BLaER1 treated with 17β-estradiol and CSF1 and Interleukin-3, amounts not matched to agents 10 nM and 100 nM (cell line): ENCODE measurements around the gene GCHFR.

Source experiments
- H3K27ac ChIP-seq, 11 experiments: shearing (Covaris generic); formaldehyde crosslinking; 2 replicates each; pipeline ENCODE4 v1.8.1; 2022
- H3K27me3 ChIP-seq, 11 experiments: shearing (Covaris generic); formaldehyde crosslinking; 2 replicates each; pipeline ENCODE4 v1.8.1; 2022
- H3K36me3 ChIP-seq, 11 experiments: shearing (Covaris generic); formaldehyde crosslinking; 2 replicates each; pipeline ENCODE4 v1.8.1; 2022
- H3K4me1 ChIP-seq, 10 experiments: shearing (Covaris generic); formaldehyde crosslinking; 2 replicates each; pipeline ENCODE4 v1.8.1; 2022
- H3K4me2 ChIP-seq, 11 experiments: shearing (Covaris generic); formaldehyde crosslinking; 2 replicates each; pipeline ENCODE4 v1.8.1; 2022
- H3K4me3 ChIP-seq, 10 experiments: shearing (Covaris generic); formaldehyde crosslinking; 2 replicates each; pipeline ENCODE4 v1.8.1; 2022
- H3K9ac ChIP-seq, 11 experiments: shearing (Covaris generic); formaldehyde crosslinking; 2 replicates each; pipeline ENCODE4 v1.8.1; 2022
- H3K9me3 ChIP-seq, 11 experiments: shearing (Covaris generic); formaldehyde crosslinking; replicated peaks in 1 of 11; 2 replicates each; pipeline ENCODE4 v1.8.1; 2022
- H4K20me1 ChIP-seq, 11 experiments: shearing (Covaris generic); formaldehyde crosslinking; 2 replicates each; pipeline ENCODE4 v1.8.1; 2022
- Cebpa-rat ChIP-seq, 11 experiments: shearing (Covaris generic); IDR thresholded peaks; 2 replicates each; pipeline ENCODE4 v1.8.1; 2022

GCHFR gene

GRCh38 chr15:40787991-40788390, 24.1 kb downstream of the GCHFR start:
- Histone ChIP-seq H3K9ac (peak overlapping the region in 10 of 11 experiments; percentile 12 to 60 (median 44); a peak in 14 of 22 replicates), H3K36me3 (peaks cover 4 to 43% (median 16%) of the 10 kb centered on the region in 11 experiments; a peak in 13 of 22 replicates), H3K9me3 (no peaks in the 10 kb centered on the region), H3K27ac (peak overlapping the region in 8 of 11 experiments; percentile 32 to 74 (median 52); a peak in 15 of 22 replicates), H3K4me1 (peaks cover 38 to 60% (median 50%) of the 10 kb centered on the region in 10 experiments), H3K4me2 (peak overlapping the region; percentile 58 to 92 (median 79)), H4K20me1 (peaks cover 18 to 94% (median 54%) of the 10 kb centered on the region in 11 experiments; a peak in 19 of 22 replicates), H3K4me3 (no peak overlapping the region), H3K27me3 (no peaks in the 10 kb centered on the region)
- no peak for TF ChIP-seq Cebpa-rat (IDR thresholded peaks at IDR 0.05)

- no peak for TF ChIP-seq Cebpa-rat (IDR thresholded peaks at IDR 0.05)
- peak overlapping the region in 8 of 11 experiments; percentile 2 to 57 (median 39); a peak in 13 of 22 replicates for H3K27ac ChIP-seq
These were observed 25.3 kb downstream of the GCHFR start for GRCh38 chr15:40789119-40789518.

GRCh38 chr15:40789999-40790398, 26.1 kb downstream of the GCHFR start:
- Histone ChIP-seq H3K36me3 (peaks cover 4 to 37% (median 12%) of the 10 kb centered on the region in 11 experiments; a peak in 13 of 22 replicates), H3K27ac (peak overlapping the region in 2 of 11 experiments; percentile 56 to 57; a peak in 3 of 22 replicates), H3K4me2 (peak overlapping the region in 10 of 11 experiments; percentile 46 to 92 (median 72); a peak in 16 of 22 replicates), H3K9ac (peak overlapping the region in 2 of 11 experiments; percentile 11 to 44; a peak in 2 of 22 replicates), H4K20me1 (peaks cover 14 to 88% (median 49%) of the 10 kb centered on the region in 11 experiments; a peak in 19 of 22 replicates), H3K9me3 (no peaks in the 10 kb centered on the region), H3K4me1 (peaks cover 39 to 79% (median 57%) of the 10 kb centered on the region in 10 experiments), H3K4me3 (no peak overlapping the region), H3K27me3 (no peaks in the 10 kb centered on the region)
- no peak for TF ChIP-seq Cebpa-rat (IDR thresholded peaks at IDR 0.05)

More at GRCh38 chr15:40789119-40789518, 25.3 kb downstream of the GCHFR start:
- peaks cover 38 to 70% (median 52%) of the 10 kb centered on the region in 10 experiments for H3K4me1 ChIP-seq
- no peaks in the 10 kb centered on the region for H3K27me3 ChIP-seq
- peak overlapping the region; percentile 46 to 92 (median 72) for H3K4me2 ChIP-seq
- peak overlapping the region in 5 of 11 experiments; percentile 11 to 47 (median 35); a peak in 10 of 22 replicates for H3K9ac ChIP-seq
- H3K36me3 ChIP-seq, result peaks cover 4 to 44% (median 16%) of the 10 kb centered on the region in 11 experiments; a peak in 13 of 22 replicates
- H3K9me3 ChIP-seq, result no peaks in the 10 kb centered on the region
- H4K20me1 ChIP-seq, result peaks cover 14 to 94% (median 56%) of the 10 kb centered on the region in 11 experiments; a peak in 19 of 22 replicates
- H3K4me3 ChIP-seq, result no peak overlapping the region

GRCh38 chr15:40790718-40791117, 26.9 kb downstream of the GCHFR start:
- peak overlapping the region in 2 of 11 experiments; percentile 6 to 44; a peak in 2 of 22 replicates for H3K27ac ChIP-seq
- H3K4me1 ChIP-seq, result peaks cover 43 to 82% (median 63%) of the 10 kb centered on the region in 10 experiments
- H3K4me2 ChIP-seq, result no peak overlapping the region
- no peaks in the 10 kb centered on the region for H3K9me3 ChIP-seq
- H3K36me3 ChIP-seq, result peaks cover 4 to 37% (median 12%) of the 10 kb centered on the region in 11 experiments; a peak in 13 of 22 replicates
- no peak for TF ChIP-seq Cebpa-rat (IDR thresholded peaks at IDR 0.05)
- H4K20me1 ChIP-seq, result peaks cover 13 to 81% (median 41%) of the 10 kb centered on the region in 11 experiments; a peak in 19 of 22 replicates
- no peaks in the 10 kb centered on the region for H3K27me3 ChIP-seq
- H3K9ac ChIP-seq, result no peak overlapping the region
- H3K4me3 ChIP-seq, result no peak overlapping the region

GRCh38 chr15:40792394-40792793, 28.5 kb downstream of the GCHFR start:
- Histone ChIP-seq H3K4me2 (no peak overlapping the region), H3K27ac (no peak overlapping the region), H3K27me3 (no peaks in the 10 kb centered on the region), H3K36me3 (peaks cover 4 to 37% (median 12%) of the 10 kb centered on the region in 11 experiments; a peak in 13 of 22 replicates), H4K20me1 (peaks cover 7 to 77% (median 32%) of the 10 kb centered on the region in 11 experiments; a peak in 17 of 22 replicates), H3K9me3 (no peaks in the 10 kb centered on the region), H3K4me1 (peaks cover 30 to 81% (median 59%) of the 10 kb centered on the region in 10 experiments), H3K9ac (no peak overlapping the region), H3K4me3 (no peak overlapping the region)
- no peak for TF ChIP-seq Cebpa-rat (IDR thresholded peaks at IDR 0.05)

- Histone ChIP-seq H3K4me3 (no peak overlapping the region), H3K9ac (no peak overlapping the region)
- no peak for TF ChIP-seq Cebpa-rat (IDR thresholded peaks at IDR 0.05)
These were observed 29.5 kb downstream of the GCHFR start for GRCh38 chr15:40793216-40793989.

GRCh38 chr15:40796041-40796440, 32.2 kb downstream of the GCHFR start:
- TF ChIP-seq Cebpa-rat (IDR thresholded peaks at IDR 0.05), result no peak
- no peak overlapping the region for H3K4me3 ChIP-seq
- H3K9ac ChIP-seq, result no peak overlapping the region
- H3K4me2 ChIP-seq, result peak overlapping the region in 4 of 11 experiments; percentile 62 to 84 (median 74); a peak in 7 of 22 replicates
- H3K36me3 ChIP-seq, result peaks cover 4 to 40% (median 20%) of the 10 kb centered on the region in 11 experiments; a peak in 15 of 22 replicates
- H3K27me3 ChIP-seq, result no peaks in the 10 kb centered on the region
- peaks cover 6 to 52% (median 34%) of the 10 kb centered on the region in 10 experiments; a peak in 18 of 20 replicates for H3K4me1 ChIP-seq
- peak overlapping the region in 2 of 11 experiments; percentile 41 to 54; a peak in 2 of 22 replicates for H3K27ac ChIP-seq
- peaks cover 0 to 61% (median 16%) of the 10 kb centered on the region in 11 experiments; a peak in 10 of 22 replicates for H4K20me1 ChIP-seq
- no peaks in the 10 kb centered on the region for H3K9me3 ChIP-seq

More at GRCh38 chr15:40793216-40793989, 29.5 kb downstream of the GCHFR start:
- Histone ChIP-seq H3K9me3 (no peaks in the 10 kb centered on the region), H3K27ac (peak overlapping the region in 2 of 11 experiments; percentile 2 to 13; a peak in 1 of 22 replicates), H3K4me1 (peaks cover 26 to 76% (median 51%) of the 10 kb centered on the region in 10 experiments), H3K4me2 (peak overlapping the region in 4 of 11 experiments; percentile 15 to 84 (median 56); a peak in 4 of 22 replicates), H3K36me3 (peaks cover 4 to 39% (median 16%) of the 10 kb centered on the region in 11 experiments; a peak in 14 of 22 replicates), H4K20me1 (peaks cover 0 to 76% (median 24%) of the 10 kb centered on the region in 11 experiments; a peak in 15 of 22 replicates), H3K27me3 (no peaks in the 10 kb centered on the region)

GRCh38 chr15:40796512-40796911, 32.6 kb downstream of the GCHFR start:
- Histone ChIP-seq H4K20me1 (peaks cover 0 to 56% (median 14%) of the 10 kb centered on the region in 11 experiments; a peak in 10 of 22 replicates), H3K4me2 (peak overlapping the region in 5 of 11 experiments; percentile 4 to 84 (median 66); a peak in 7 of 22 replicates), H3K4me1 (peaks cover 6 to 52% (median 34%) of the 10 kb centered on the region in 10 experiments; a peak in 18 of 20 replicates), H3K27me3 (no peaks in the 10 kb centered on the region), H3K27ac (peak overlapping the region in 3 of 11 experiments; percentile 40 to 54 (median 41); a peak in 5 of 22 replicates), H3K4me3 (no peak overlapping the region), H3K9me3 (no peaks in the 10 kb centered on the region), H3K9ac (no peak overlapping the region), H3K36me3 (peaks cover under 1 to 38% (median 16%) of the 10 kb centered on the region in 11 experiments; a peak in 11 of 22 replicates)
- no peak for TF ChIP-seq Cebpa-rat (IDR thresholded peaks at IDR 0.05)
